ENCODE data around the gene BBIP1.

- TF ChIP-seq CTCF (IDR thresholded peaks at IDR 0.05) (no peak), POLR2A (IDR thresholded peaks at IDR 0.05) (no peak)
Measured at GRCh38 chr10:110901954-110902819, 16.8 kb downstream of the BBIP1 start.

Measured in esophagus squamous epithelium (tissue), 4 donors.